PC-9 (cell line): ENCODE data around the gene ANKS1B.

Experiments
- CTCF ChIP-seq: fragments of 200-600 bp; sonication (generic); conservative IDR thresholded peaks from 2 replicates; pipeline ENCODE4 v1.6.1; 2017; ENCODE audit warnings: mixed run types, antibody characterized with exemption, mild to moderate bottlenecking, moderate library complexity
- EZH2 ChIP-seq: fragments of 200-600 bp; sonication (generic); IDR thresholded peaks from 2 replicates; pipeline ENCODE4 v1.8.0; 2017; ENCODE audit warnings: antibody characterized with exemption, low read depth

GRCh38 chr12:99935608-99936007 is 49.1 kb downstream of the ANKS1B start:
- no peak for TF ChIP-seq EZH2
- TF ChIP-seq CTCF = no peak
